HCT116 (cell line): ENCODE measurements around the gene EIF4G3. TPM values are rescaled to one million over a fixed set of nuclear protein-coding genes. Genes with fewer than 3 reads are reported as not detected.

Source experiments
- ATAC-seq: fragments of 200-7000 bp; cut with Tn5 transposase; 2 replicates; pipeline ENCODE4 v1.9.1; 2020; ENCODE audit warnings: mild to moderate bottlenecking, moderate library complexity
- BruUV-seq: library from RNA; stranded (reverse); fragments of 400-500 nt; replicated peaks from 2 replicates; lab custom pipeline; 2021; lab: Mats Ljungman, UMichigan
- CTCF ChIA-PET: fragments of 300-600 bp; sonication (Branson Sonifier 250); formaldehyde crosslinking; loops from one replicate; lab custom pipeline; 2021; ENCODE audit warnings: antibody characterized with exemption; lab: Charles Lee
- POLR2A ChIA-PET: fragments of 300-600, 350-600 bp; sonication (Branson Sonifier 250); formaldehyde crosslinking; loops from one replicate; lab custom pipeline; 2021; ENCODE audit warnings: antibody characterized with exemption; lab: Charles Lee
- RAD21 ChIA-PET, 2 experiments: fragments of 300-600 bp; sonication (Branson Sonifier 250); formaldehyde crosslinking; loops; one replicate each; lab custom pipeline; 2023; ENCODE audit warnings: low total read pairs in 2 of 2; ENCODE audit not compliant: uncharacterized antibody in 2 of 2, unreplicated experiment in 2 of 2, low non-redundant PET in 1 of 2; lab: Charles Lee
- DNase-seq: peaks from one replicate; pipeline ENCODE4 v3.0.0-alpha.2; 2010; ENCODE audit warnings: low read depth, low spot score
- H2AFZ ChIP-seq: fragments of 200-600 bp; shearing (Covaris generic), sonication (generic); 2 replicates; pipeline ENCODE4 v1.6.1; 2017; ENCODE audit warnings: low read depth, mixed run types, mixed read lengths, antibody characterized with exemption, low read length; ENCODE audit not compliant: poor library complexity, severe bottlenecking
- H3K27ac ChIP-seq: 2 replicates; pipeline ENCODE4 v1.5.1; 2012; ENCODE audit warnings: low read depth, low read length
- H3K27me3 ChIP-seq: fragments of 200-600 bp; sonication (generic); 2 replicates; pipeline ENCODE4 v1.6.1; 2016; ENCODE audit warnings: mixed run types, low read length, mixed read lengths; ENCODE audit not compliant: insufficient read depth
- H3K36me3 ChIP-seq, 2 experiments: fragments of 200-500 bp in 1 of 2; fragments of 200-600 bp in 1 of 2; sonication (Bioruptor generic) in 1 of 2; sonication (generic) in 1 of 2; 2 replicates each; pipeline versions ENCODE4 v1.5.1 to v1.6.1; 2014 to 2016; ENCODE audit warnings: low read length in 2 of 2, inconsistent platforms in 1 of 2, mixed read lengths in 1 of 2, mixed run types in 1 of 2; ENCODE audit not compliant: insufficient read depth in 2 of 2, control insufficient read depth in 1 of 2
- H3K4me1 ChIP-seq, 2 experiments: fragments of 200-600 bp in 1 of 2; sonication (generic) in 1 of 2; 2 replicates each; pipeline versions ENCODE4 v1.5.1 to v1.6.1; 2012 to 2017; ENCODE audit warnings: low read length in 2 of 2, inconsistent platforms in 1 of 2, mild to moderate bottlenecking in 1 of 2, mixed read lengths in 1 of 2, mixed run types in 1 of 2, moderate library complexity in 1 of 2; ENCODE audit not compliant: insufficient read depth in 2 of 2, control insufficient read depth in 1 of 2
- H3K4me2 ChIP-seq: fragments of 200-600 bp; sonication (generic); 2 replicates; pipeline ENCODE4 v1.6.1; 2017; ENCODE audit warnings: mixed run types, low read length, mixed read lengths
- H3K4me3 ChIP-seq, 2 experiments: fragments of 200-600 bp in 1 of 2; sonication (generic) in 1 of 2; replicated peaks in 1 of 2; 2 replicates each; pipeline ENCODE4 v1.5.1; 2011 to 2016; ENCODE audit warnings: low read length in 2 of 2, control low read depth in 1 of 2, low read depth in 1 of 2, mild to moderate bottlenecking in 1 of 2, mixed read lengths in 1 of 2, mixed run types in 1 of 2
- H3K79me2 ChIP-seq: fragments of 200-600 bp; sonication (generic); 2 replicates; pipeline ENCODE4 v1.6.1; 2017; ENCODE audit warnings: mild to moderate bottlenecking, mixed run types, low read length, moderate library complexity, mixed read lengths; ENCODE audit not compliant: insufficient read depth
- H3K9ac ChIP-seq: fragments of 200-600 bp; sonication (generic); 2 replicates; pipeline ENCODE4 v1.6.1; 2016; ENCODE audit warnings: low read length, mixed read lengths
- H3K9me2 ChIP-seq: fragments of 200-600 bp; sonication (generic), shearing (Covaris generic); 2 replicates; pipeline ENCODE4 v1.6.1; 2017; ENCODE audit warnings: mixed run types, mild to moderate bottlenecking, moderate library complexity; ENCODE audit not compliant: insufficient read depth
- H3K9me3 ChIP-seq, 2 experiments: fragments of 200-500 bp in 1 of 2; fragments of 200-600 bp in 1 of 2; sonication (Bioruptor generic) in 1 of 2; sonication (generic) in 1 of 2; 2 replicates each; pipeline ENCODE4 v1.6.1; 2014 to 2017; ENCODE audit warnings: low read length in 2 of 2, mixed read lengths in 2 of 2, inconsistent platforms in 1 of 2, low read depth in 1 of 2, mild to moderate bottlenecking in 1 of 2, mixed run types in 1 of 2, moderate library complexity in 1 of 2; ENCODE audit not compliant: control insufficient read depth in 1 of 2, insufficient read depth in 1 of 2
- H4K20me1 ChIP-seq: fragments of 200-600 bp; sonication (generic), shearing (Covaris generic); 2 replicates; pipeline ENCODE4 v1.6.1; 2017; ENCODE audit warnings: mixed run types, mild to moderate bottlenecking, moderate library complexity; ENCODE audit not compliant: insufficient read depth
- CBX3 ChIP-seq: IDR thresholded peaks from 2 replicates; pipeline ENCODE4 v1.6.1; 2012; ENCODE audit warnings: low read depth
- EGR1 ChIP-seq: IDR thresholded peaks from 2 replicates; pipeline ENCODE4 v1.6.1; 2012; ENCODE audit warnings: low read depth
- ELF1 ChIP-seq: IDR thresholded peaks from 2 replicates; pipeline ENCODE4 v1.6.1; 2012; ENCODE audit warnings: low read depth, borderline replicate concordance
- EZH2phosphoT487 ChIP-seq: fragments of 200-600 bp; IDR thresholded peaks from 2 replicates; pipeline ENCODE4 v1.6.1; 2018; ENCODE audit warnings: antibody characterized with exemption, borderline replicate concordance
- FOSL1 ChIP-seq: IDR thresholded peaks from 2 replicates; pipeline ENCODE4 v1.6.1; 2012; ENCODE audit warnings: low read depth
- SIN3A ChIP-seq: IDR thresholded peaks from 2 replicates; pipeline ENCODE4 v1.6.1; 2012; ENCODE audit warnings: low read depth
- TCF7L2 ChIP-seq: IDR thresholded peaks from 2 replicates; pipeline ENCODE4 v1.7.0; 2011; ENCODE audit warnings: borderline replicate concordance, inconsistent platforms; ENCODE audit not compliant: insufficient read depth, insufficient read length; ENCODE audit errors: extremely low read depth
- intact Hi-C: fragments of 100-400 bp; cut with micrococcal nuclease; formaldehyde crosslinking; loops from 2 replicates; pipeline ENCODE4 v1.10.0; 2022
- total RNA-seq: library from RNA; stranded (reverse); gene quantifications from one replicate; pipeline ENCODE4 v1.2.1, GENCODE V29; 2021; ENCODE audit not compliant: unreplicated experiment
- TF ChIP-seq, protein P1 (sequence below): IDR thresholded peaks from 2 replicates; pipeline ENCODE4 v1.6.1; 2012; ENCODE audit warnings: low read depth
- TF ChIP-seq, protein P2 (sequence below): IDR thresholded peaks from 2 replicates; pipeline ENCODE4 v1.6.1; 2011; ENCODE audit warnings: mild to moderate bottlenecking, low read length, moderate library complexity; ENCODE audit not compliant: insufficient replicate concordance; ENCODE audit errors: extremely low read depth
- TF ChIP-seq, protein P3 (sequence below): IDR thresholded peaks from 2 replicates; pipeline ENCODE4 v1.6.1; 2012
- TF ChIP-seq, protein P4 (sequence below), 3 experiments: fragments of 200-600 bp in 1 of 3; sonication (generic) in 1 of 3; IDR thresholded peaks in 2 of 3; conservative IDR thresholded peaks in 1 of 3; 2 replicates each; pipeline ENCODE4 v1.5.1; 2012 to 2017; ENCODE audit warnings: low read depth in 2 of 3, low read length in 2 of 3, antibody characterized with exemption in 1 of 3, borderline replicate concordance in 1 of 3, control low read depth in 1 of 3, mild to moderate bottlenecking in 1 of 3, mixed read lengths in 1 of 3, mixed run types in 1 of 3, moderate library complexity in 1 of 3; ENCODE audit not compliant: insufficient read depth in 1 of 3

The EIF4G3 gene
- total RNA-seq, 1 experiment from 2014 or later = 40.1 TPM

DNA sequence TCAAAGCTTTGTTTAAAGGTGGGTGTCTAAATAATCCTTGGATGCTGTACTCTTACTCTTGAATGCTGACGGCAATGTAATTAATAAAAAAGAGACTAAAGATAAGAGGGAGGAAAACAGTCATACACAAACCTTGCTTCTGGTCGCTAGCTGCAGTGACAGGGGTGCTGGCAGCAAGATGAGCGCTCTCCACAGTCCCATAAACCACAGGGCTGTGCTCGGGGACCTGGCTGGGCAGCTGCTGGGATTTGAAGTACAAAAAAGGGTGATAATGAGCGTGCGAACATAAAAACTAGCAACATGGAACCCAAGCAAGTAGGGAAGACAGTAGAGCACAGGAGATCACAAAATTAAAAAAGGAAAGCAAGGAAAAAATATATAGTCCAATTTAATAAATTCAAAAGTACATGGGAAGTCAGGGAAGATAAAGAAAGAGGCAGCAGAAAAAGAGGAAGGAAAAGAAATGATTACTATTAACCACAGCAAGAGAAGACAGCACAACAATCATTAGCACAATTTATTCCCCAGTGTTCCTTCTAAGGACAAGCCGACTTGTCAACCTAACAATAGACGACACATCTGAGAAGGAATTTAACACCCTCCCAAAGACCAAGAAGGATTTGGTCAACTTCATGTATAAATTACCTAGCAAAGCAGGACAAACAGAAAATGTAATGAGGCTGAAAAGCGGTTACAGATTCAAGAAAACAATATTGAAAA lies 226.7 kb downstream of the EIF4G3 start (continued):
- TF ChIP-seq, protein P1, sequence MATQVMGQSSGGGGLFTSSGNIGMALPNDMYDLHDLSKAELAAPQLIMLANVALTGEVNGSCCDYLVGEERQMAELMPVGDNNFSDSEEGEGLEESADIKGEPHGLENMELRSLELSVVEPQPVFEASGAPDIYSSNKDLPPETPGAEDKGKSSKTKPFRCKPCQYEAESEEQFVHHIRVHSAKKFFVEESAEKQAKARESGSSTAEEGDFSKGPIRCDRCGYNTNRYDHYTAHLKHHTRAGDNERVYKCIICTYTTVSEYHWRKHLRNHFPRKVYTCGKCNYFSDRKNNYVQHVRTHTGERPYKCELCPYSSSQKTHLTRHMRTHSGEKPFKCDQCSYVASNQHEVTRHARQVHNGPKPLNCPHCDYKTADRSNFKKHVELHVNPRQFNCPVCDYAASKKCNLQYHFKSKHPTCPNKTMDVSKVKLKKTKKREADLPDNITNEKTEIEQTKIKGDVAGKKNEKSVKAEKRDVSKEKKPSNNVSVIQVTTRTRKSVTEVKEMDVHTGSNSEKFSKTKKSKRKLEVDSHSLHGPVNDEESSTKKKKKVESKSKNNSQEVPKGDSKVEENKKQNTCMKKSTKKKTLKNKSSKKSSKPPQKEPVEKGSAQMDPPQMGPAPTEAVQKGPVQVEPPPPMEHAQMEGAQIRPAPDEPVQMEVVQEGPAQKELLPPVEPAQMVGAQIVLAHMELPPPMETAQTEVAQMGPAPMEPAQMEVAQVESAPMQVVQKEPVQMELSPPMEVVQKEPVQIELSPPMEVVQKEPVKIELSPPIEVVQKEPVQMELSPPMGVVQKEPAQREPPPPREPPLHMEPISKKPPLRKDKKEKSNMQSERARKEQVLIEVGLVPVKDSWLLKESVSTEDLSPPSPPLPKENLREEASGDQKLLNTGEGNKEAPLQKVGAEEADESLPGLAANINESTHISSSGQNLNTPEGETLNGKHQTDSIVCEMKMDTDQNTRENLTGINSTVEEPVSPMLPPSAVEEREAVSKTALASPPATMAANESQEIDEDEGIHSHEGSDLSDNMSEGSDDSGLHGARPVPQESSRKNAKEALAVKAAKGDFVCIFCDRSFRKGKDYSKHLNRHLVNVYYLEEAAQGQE = no peak

DNA sequence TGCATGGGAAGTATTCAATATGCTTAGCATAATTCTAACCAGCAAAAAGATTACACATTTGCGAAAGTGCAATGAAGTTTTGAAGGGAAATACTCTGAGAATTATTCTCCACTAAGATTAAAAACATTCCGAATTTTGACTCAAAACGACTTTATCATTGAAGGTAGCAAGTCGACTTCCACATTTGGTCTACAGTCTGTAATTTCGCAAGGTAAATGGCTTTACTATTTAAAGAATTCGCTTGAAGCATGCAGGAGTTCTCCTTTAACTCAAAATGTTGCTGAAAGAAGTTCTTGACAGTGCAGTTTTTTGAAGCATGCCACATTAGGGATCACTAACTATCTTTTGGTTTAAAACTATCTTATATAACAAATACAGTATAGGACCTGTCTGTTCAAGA lies 228.6 kb downstream of the EIF4G3 start:
- Histone ChIP-seq H3K36me3 (0 out of 4 replicates have a peak, but pooled peaks cover 0 to 5% of the 10 kb centered on the region in 2 experiments), H3K79me2 (no peaks in the 10 kb centered on the region), H3K9me3 (no peaks in the 10 kb centered on the region), H3K9me2 (no peaks in the 10 kb centered on the region), H3K9ac (no peak overlapping the region), H3K4me1 (no peaks in the 10 kb centered on the region), H3K27me3 (no peaks in the 10 kb centered on the region), H3K4me3 (no peak overlapping the region), H4K20me1 (no peaks in the 10 kb centered on the region), H3K27ac (no peak overlapping the region), H3K4me2 (no peak overlapping the region), H2AFZ (no peak overlapping the region)
- DNase-seq (no peak), ATAC-seq (no peak)
- ChIA-PET POLR2A (no interaction called here), CTCF (no interaction called here), RAD21 (no interaction called here)
- BruUV-seq = no TSS peak
- intact Hi-C loops = no loop called here
- TF ChIP-seq ELF1 (no peak), CBX3 (no peak), TCF7L2 (no peak), SIN3A (no peak), EGR1 (no peak), FOSL1 (no peak), EZH2phosphoT487 (no peak)
- TF ChIP-seq, protein P1 = no peak
- TF ChIP-seq, protein P2, sequence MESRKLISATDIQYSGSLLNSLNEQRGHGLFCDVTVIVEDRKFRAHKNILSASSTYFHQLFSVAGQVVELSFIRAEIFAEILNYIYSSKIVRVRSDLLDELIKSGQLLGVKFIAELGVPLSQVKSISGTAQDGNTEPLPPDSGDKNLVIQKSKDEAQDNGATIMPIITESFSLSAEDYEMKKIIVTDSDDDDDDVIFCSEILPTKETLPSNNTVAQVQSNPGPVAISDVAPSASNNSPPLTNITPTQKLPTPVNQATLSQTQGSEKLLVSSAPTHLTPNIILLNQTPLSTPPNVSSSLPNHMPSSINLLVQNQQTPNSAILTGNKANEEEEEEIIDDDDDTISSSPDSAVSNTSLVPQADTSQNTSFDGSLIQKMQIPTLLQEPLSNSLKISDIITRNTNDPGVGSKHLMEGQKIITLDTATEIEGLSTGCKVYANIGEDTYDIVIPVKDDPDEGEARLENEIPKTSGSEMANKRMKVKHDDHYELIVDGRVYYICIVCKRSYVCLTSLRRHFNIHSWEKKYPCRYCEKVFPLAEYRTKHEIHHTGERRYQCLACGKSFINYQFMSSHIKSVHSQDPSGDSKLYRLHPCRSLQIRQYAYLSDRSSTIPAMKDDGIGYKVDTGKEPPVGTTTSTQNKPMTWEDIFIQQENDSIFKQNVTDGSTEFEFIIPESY = no peak
- TF ChIP-seq, protein P3, sequence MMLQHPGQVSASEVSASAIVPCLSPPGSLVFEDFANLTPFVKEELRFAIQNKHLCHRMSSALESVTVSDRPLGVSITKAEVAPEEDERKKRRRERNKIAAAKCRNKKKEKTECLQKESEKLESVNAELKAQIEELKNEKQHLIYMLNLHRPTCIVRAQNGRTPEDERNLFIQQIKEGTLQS = no peak
- TF ChIP-seq, protein P4, sequence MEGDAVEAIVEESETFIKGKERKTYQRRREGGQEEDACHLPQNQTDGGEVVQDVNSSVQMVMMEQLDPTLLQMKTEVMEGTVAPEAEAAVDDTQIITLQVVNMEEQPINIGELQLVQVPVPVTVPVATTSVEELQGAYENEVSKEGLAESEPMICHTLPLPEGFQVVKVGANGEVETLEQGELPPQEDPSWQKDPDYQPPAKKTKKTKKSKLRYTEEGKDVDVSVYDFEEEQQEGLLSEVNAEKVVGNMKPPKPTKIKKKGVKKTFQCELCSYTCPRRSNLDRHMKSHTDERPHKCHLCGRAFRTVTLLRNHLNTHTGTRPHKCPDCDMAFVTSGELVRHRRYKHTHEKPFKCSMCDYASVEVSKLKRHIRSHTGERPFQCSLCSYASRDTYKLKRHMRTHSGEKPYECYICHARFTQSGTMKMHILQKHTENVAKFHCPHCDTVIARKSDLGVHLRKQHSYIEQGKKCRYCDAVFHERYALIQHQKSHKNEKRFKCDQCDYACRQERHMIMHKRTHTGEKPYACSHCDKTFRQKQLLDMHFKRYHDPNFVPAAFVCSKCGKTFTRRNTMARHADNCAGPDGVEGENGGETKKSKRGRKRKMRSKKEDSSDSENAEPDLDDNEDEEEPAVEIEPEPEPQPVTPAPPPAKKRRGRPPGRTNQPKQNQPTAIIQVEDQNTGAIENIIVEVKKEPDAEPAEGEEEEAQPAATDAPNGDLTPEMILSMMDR (IDR thresholded peaks at IDR 0.05 in 2 of 3, conservative IDR thresholded peaks at IDR 0.05 in 1 of 3; ENCODE audit: borderline replicate concordance in 1 of 3, insufficient read depth in 1 of 3, low read depth in 2 of 3, low read length in 2 of 3) = no peak
